HepG2 (cell line): ENCODE measurements around the gene TRAF3. TPM values are rescaled to one million over a fixed set of nuclear protein-coding genes. Genes with fewer than 3 reads are reported as not detected.

Experiments used
- NCOA5 ChIP-seq: sonication (generic); formaldehyde crosslinking; IDR thresholded peaks from 2 replicates; pipeline ENCODE4 v1.4.0; 2020; ENCODE audit warnings: missing genetic modification reagents
- TBX3 ChIP-seq: fragments of 450-650 bp; IDR thresholded peaks from 2 replicates; pipeline ENCODE4 v1.6.1; 2017; ENCODE audit warnings: antibody characterized with exemption, mild to moderate bottlenecking, inconsistent platforms, borderline replicate concordance
- THAP9 ChIP-seq: sonication (generic); formaldehyde crosslinking; IDR thresholded peaks from 2 replicates; pipeline ENCODE4; 2020; ENCODE audit warnings: missing genetic modification reagents, mild to moderate bottlenecking, borderline replicate concordance
- ZBTB40 ChIP-seq, 2 experiments: fragments of 450-650 bp in 1 of 2; sonication (generic) in 1 of 2; formaldehyde crosslinking in 1 of 2; IDR thresholded peaks; 2 replicates each; pipeline versions ENCODE4 v1.6.1 to v1.8.0; 2016 to 2022; ENCODE audit warnings: antibody characterized with exemption in 1 of 2, mild to moderate bottlenecking in 1 of 2, missing genetic modification reagents in 1 of 2
- polyA plus RNA-seq, 8 experiments: library from polyadenylated mRNA; depleted of rRNA in 3 of 8; stranded (reverse) in 7 of 8; unstranded in 1 of 8; fragments of >200 nt; fragmentation: Illumina TruSeq in 4 of 8; extraction: Trizol in 4 of 8; gene quantifications; 2 replicates each; pipeline versions ENCODE4 v1.2.1 to v1.2.3, GENCODE V29; 2011 to 2016; ENCODE audit warnings: low read depth in 4 of 8, missing spikeins in 1 of 8, mixed read lengths in 1 of 8; ENCODE audit not compliant: insufficient read depth in 1 of 8
- total RNA-seq, 5 experiments: library from RNA; depleted of rRNA; stranded (reverse); fragments of >200 nt; fragmentation: Illumina TruSeq; extraction: Trizol; gene quantifications; 2 replicates each; pipeline ENCODE4 v1.2.3, GENCODE V29; 2016; ENCODE audit warnings: low read depth in 1 of 5

The TRAF3 gene
- total and polyA plus RNA-seq, 2 of the 13 experiments (the other 11 are each of a cell fraction or from before 2014, with no cell fraction given): 6.9 to 12.2 TPM

DNA sequence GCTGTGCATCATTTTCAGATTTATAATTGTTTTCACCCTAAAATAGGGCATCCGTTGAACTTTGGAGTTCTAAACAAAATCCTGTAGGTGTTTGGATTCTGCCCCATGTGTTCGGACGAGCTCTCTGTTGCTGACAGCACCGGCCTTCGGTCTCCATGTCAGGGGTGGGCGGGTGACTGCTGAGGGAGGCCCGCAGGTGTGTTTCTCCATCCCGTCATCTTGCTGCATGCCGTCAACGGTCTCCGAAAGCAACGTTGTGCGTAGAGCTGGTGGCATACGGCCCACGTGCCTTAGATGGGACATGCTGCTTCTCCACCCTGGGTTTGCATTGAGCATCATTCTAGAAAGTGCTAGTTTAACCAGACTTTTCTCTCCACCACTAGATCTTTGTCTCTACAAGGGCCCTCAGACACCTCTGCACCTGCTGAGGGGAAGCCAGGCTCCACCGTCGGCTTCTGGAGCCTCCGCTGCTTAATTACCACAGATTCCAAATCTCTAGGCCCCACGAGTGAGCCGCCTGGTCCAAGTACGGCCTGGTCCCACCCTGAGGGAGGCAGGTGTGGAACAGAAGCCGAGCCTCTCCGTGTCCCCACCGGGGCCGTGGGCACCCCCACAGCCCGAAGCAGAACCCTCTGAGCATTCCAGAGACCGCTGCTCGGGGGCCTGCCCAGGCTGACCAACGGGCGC is 129.5 kb downstream of the TRAF3 start (continued):
- TF ChIP-seq THAP9 (CRISPR knock-in tag) (no peak), ZBTB40 (IDR thresholded peaks at IDR 0.05) (no peak), ZBTB40 (CRISPR knock-in tag; IDR thresholded peaks at IDR 0.05) (no peak), TBX3 (no peak), NCOA5 (CRISPR knock-in tag) (no peak)
